Smooth muscle cell of the umbilical artery (primary cell): Measurements from ENCODE around the gene CCSER1. TPM values are rescaled to one million over a fixed set of nuclear protein-coding genes. Genes with fewer than 3 reads are reported as not detected.

Experiments
- total RNA-seq: library from RNA; depleted of rRNA; stranded (reverse); fragments of >200 nt; gene quantifications from 2 replicates; pipeline ENCODE4 v1.2.3, GENCODE V29; 2014

CCSER1 gene
- total RNA-seq = 0.30 TPM in 1 of 2 replicates, not detected in the other

GRCh38 chr4:90127223-90127705, at the start of gene CCSER1:
Gene CCSER1 (plus strand): TSS chr4:90127394.

Other genes with a start within 250 kb of the CCSER1 start
- gene MMRN1, start 232.5 kb upstream of the CCSER1 start, total RNA-seq = 0.42 and 1.2 TPM in 2 replicates